ENCODE data around the gene RETREG1. TPM values are rescaled to one million over a fixed set of nuclear protein-coding genes. Genes with fewer than 3 reads are reported as not detected.

The RETREG1 gene
- total RNA-seq, 2 experiments from 2014 or later: 17.7 to 23.3 TPM

- no peak for ATAC-seq
- Mint-ChIP-seq H3K4me1 (peaks cover 71% of the 10 kb centered on the region), H3K27ac (no peak overlapping the region), H3K36me3 (ENCODE audit: low read depth) (peaks cover 34% of the 10 kb centered on the region), H3K27me3 (no peaks in the 10 kb centered on the region), H3K9me3 (ENCODE audit: low read depth) (no peaks in the 10 kb centered on the region), H3K4me3 (no peak overlapping the region)
- intact Hi-C loops (cut with DNase I, micrococcal nuclease): no loop called here
- POLR2A ChIA-PET: no interaction called here
- DNase-seq: no peak
- CTCF ChIA-PET: interaction anchor here (1.9 kb wide), 1 partner anchor 11 kb away, joined by 6 read pairs; no protein-coding TSS in a partner anchor
Measured at GRCh38 chr5:16596581-16596940, 20.2 kb downstream of the RETREG1 start.

DNA sequence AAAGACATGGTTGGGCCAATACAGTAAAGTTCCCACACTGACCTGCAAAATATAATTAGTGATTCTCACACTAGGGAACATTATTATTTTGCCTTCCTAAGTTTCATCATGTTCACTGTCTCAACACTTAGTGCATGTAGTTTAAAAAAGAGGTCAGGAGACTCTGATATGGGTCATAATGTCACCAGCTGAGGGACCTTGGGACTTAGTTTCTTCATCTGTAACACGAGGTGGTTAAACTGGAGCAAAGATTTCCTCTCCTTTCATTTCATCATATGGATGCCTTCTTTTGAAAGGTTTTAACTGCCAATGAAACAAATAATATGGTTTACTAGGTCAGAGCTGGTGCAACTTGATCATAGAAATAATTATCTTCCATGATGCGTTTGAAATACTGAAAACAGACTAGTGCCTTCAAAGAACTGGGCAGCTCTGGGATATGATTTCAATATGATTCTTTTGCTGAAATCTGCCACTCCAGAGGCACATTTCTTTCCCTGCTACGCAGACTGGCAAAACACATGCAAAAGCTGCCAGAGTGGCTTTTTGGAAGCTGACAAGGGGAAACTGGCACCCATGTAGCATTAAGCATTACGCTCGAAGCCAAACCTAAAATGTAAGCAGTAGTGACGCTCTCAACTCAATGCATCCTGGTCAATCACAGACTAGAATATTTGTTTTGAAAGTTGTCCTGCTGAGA is 20.8 kb downstream of the RETREG1 start:
- Mint-ChIP-seq H3K36me3 (ENCODE audit: low read depth) (peaks cover 33% of the 10 kb centered on the region), H3K4me1 (peaks cover 76% of the 10 kb centered on the region), H3K27ac (no peak overlapping the region), H3K4me3 (no peak overlapping the region), H3K9me3 (ENCODE audit: low read depth) (no peaks in the 10 kb centered on the region), H3K27me3 (no peaks in the 10 kb centered on the region)
- DNase-seq: no peak
- no peak for ATAC-seq
- ChIA-PET CTCF (interaction anchor here (1.0 to 1.9 kb wide), 4 partner anchors 10 to 140 kb away, joined by 3 to 6 read pairs (median 3); no protein-coding TSS in a partner anchor), POLR2A (no interaction called here)
- intact Hi-C loops (cut with DNase I, micrococcal nuclease): no loop called here

DNA sequence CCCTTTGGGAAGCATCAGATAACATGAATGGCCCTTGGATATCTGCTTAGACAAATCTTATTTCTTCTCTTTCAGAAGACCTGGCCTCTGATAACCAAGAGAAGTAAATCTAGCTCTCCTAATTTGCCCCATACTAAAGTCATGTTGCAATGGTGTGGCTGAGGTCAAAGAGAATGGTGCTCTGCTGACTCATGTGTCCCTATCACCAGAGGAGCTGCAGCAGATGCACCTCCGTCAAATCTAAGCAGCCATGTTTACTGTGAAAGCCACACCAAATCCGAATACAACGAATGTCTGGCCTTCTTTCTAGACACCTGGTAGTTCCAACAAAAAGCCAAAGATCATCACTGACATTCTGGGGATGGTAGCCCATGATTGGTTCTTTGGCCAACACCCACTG is 23.2 kb downstream of the RETREG1 start:
- peaks cover 38% of the 10 kb centered on the region for H3K36me3 Mint-ChIP-seq (ENCODE audit: low read depth)
- POLR2A ChIA-PET: interaction anchor here (0.7 kb wide), 1 partner anchor 34 kb away, joined by 3 read pairs; no protein-coding TSS in a partner anchor

GRCh38 chr5:16593013-16593412 is 23.8 kb downstream of the RETREG1 start:
- H3K36me3 Mint-ChIP-seq (ENCODE audit: low read depth): peaks cover 35% of the 10 kb centered on the region
- intact Hi-C loops (cut with DNase I, micrococcal nuclease): no loop called here
- POLR2A ChIA-PET: interaction anchor here (0.6 kb wide), 1 partner anchor 58 kb away, joined by 4 read pairs; no protein-coding TSS in a partner anchor

More for the DNA sequence above, 23.2 kb downstream of the RETREG1 start:
- DNase-seq (peak; percentile 19), ATAC-seq (peak; percentile 76)
- CTCF ChIA-PET: interaction anchor here (0.6 to 1.5 kb wide), 2 partner anchors 138 to 355 kb away, joined by 4 read pairs; no protein-coding TSS in a partner anchor
- no peak overlapping the region for H3K4me3 Mint-ChIP-seq
- H3K9me3 Mint-ChIP-seq (ENCODE audit: low read depth): no peaks in the 10 kb centered on the region
- H3K4me1 Mint-ChIP-seq: peaks cover 70% of the 10 kb centered on the region
- H3K27ac Mint-ChIP-seq: peak overlapping the region; percentile 62
- intact Hi-C loops (cut with DNase I, micrococcal nuclease): no loop called here
- no peaks in the 10 kb centered on the region for H3K27me3 Mint-ChIP-seq

GRCh38 chr5:16592255-16592654 is 24.5 kb downstream of the RETREG1 start:
- POLR2A ChIA-PET: interaction anchor here (0.6 kb wide), 1 partner anchor 57 kb away, joined by 4 read pairs; no protein-coding TSS in a partner anchor
- H3K9me3 Mint-ChIP-seq (ENCODE audit: low read depth): no peaks in the 10 kb centered on the region
- intact Hi-C loops (cut with DNase I, micrococcal nuclease): no loop called here
- no peak overlapping the region for H3K27ac Mint-ChIP-seq
- DNase-seq (no peak), ATAC-seq (peak; percentile 23)
- H3K36me3 Mint-ChIP-seq (ENCODE audit: low read depth): peaks cover 37% of the 10 kb centered on the region
- CTCF ChIA-PET: interaction anchor here (0.7 to 1.4 kb wide), 5 partner anchors 10 to 133 kb away, joined by 3 read pairs; no protein-coding TSS in a partner anchor
- H3K27me3 Mint-ChIP-seq: no peaks in the 10 kb centered on the region
- no peak overlapping the region for H3K4me3 Mint-ChIP-seq
- peaks cover 57% of the 10 kb centered on the region for H3K4me1 Mint-ChIP-seq

More at GRCh38 chr5:16593013-16593412, 23.8 kb downstream of the RETREG1 start:
- Mint-ChIP-seq H3K9me3 (ENCODE audit: low read depth) (no peaks in the 10 kb centered on the region), H3K27me3 (no peaks in the 10 kb centered on the region), H3K27ac (no peak overlapping the region), H3K4me1 (peaks cover 64% of the 10 kb centered on the region), H3K4me3 (no peak overlapping the region)
- ATAC-seq: no peak
- DNase-seq: no peak
- CTCF ChIA-PET: interaction anchor here (0.6 to 1.5 kb wide), 4 partner anchors 99 to 354 kb away, joined by 3 to 4 read pairs (median 4); no protein-coding TSS in a partner anchor

GRCh38 chr5:16590685-16591084 is 26.1 kb downstream of the RETREG1 start:
- CTCF ChIA-PET: no interaction called here

DNA sequence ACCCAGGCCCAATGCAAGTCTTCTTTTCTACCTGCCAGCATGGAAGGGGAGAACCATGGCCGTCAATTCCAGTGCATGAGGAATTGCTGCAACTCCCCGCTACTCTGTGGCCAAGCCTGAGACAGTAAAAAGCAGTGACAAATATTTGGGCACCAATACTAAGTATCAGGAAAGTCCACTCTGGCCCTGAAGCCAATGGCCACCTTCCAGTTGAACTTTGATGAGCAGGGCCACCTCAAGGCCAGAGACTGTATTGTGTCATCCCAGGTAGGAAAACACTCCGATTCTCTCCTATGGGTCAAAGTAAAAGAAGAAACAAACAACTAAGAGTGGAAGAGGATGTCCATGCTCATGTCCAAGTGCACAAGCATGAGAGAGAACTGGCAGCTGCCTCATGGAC is 27.1 kb downstream of the RETREG1 start:
- intact Hi-C loops (cut with DNase I, micrococcal nuclease): no loop called here
- Mint-ChIP-seq H3K9me3 (ENCODE audit: low read depth) (no peaks in the 10 kb centered on the region), H3K36me3 (ENCODE audit: low read depth) (peaks cover 32% of the 10 kb centered on the region), H3K27me3 (no peaks in the 10 kb centered on the region), H3K4me3 (no peak overlapping the region), H3K4me1 (peaks cover 49% of the 10 kb centered on the region), H3K27ac (no peak overlapping the region)
- ChIA-PET POLR2A (no interaction called here), CTCF (no interaction called here)
- ATAC-seq: no peak
- no peak for DNase-seq

More at GRCh38 chr5:16590685-16591084, 26.1 kb downstream of the RETREG1 start:
- DNase-seq (no peak), ATAC-seq (no peak)
- POLR2A ChIA-PET: no interaction called here
- no peaks in the 10 kb centered on the region for H3K9me3 Mint-ChIP-seq (ENCODE audit: low read depth)
- no peaks in the 10 kb centered on the region for H3K27me3 Mint-ChIP-seq
- intact Hi-C loops (cut with DNase I, micrococcal nuclease): no loop called here
- H3K4me1 Mint-ChIP-seq: peaks cover 50% of the 10 kb centered on the region
- no peak overlapping the region for H3K4me3 Mint-ChIP-seq
- peaks cover 37% of the 10 kb centered on the region for H3K36me3 Mint-ChIP-seq (ENCODE audit: low read depth)
- H3K27ac Mint-ChIP-seq: no peak overlapping the region

GRCh38 chr5:16588434-16589214 is 28.2 kb downstream of the RETREG1 start:
- intact Hi-C loops (cut with DNase I, micrococcal nuclease): no loop called here
- Mint-ChIP-seq H3K4me1 (peaks cover 47% of the 10 kb centered on the region), H3K9me3 (ENCODE audit: low read depth) (no peaks in the 10 kb centered on the region), H3K27ac (peak overlapping the region; percentile 44), H3K4me3 (no peak overlapping the region), H3K36me3 (ENCODE audit: low read depth) (peaks cover 28% of the 10 kb centered on the region), H3K27me3 (no peaks in the 10 kb centered on the region)
- ATAC-seq: no peak
- ChIA-PET CTCF (interaction anchor here (1.6 kb wide), 1 partner anchor 10 kb away, joined by 5 read pairs; no protein-coding TSS in a partner anchor), POLR2A (no interaction called here)
- DNase-seq: no peak

- intact Hi-C loops (cut with DNase I, micrococcal nuclease): no loop called here
- Mint-ChIP-seq H3K27ac (peak overlapping the region; percentile 14), H3K36me3 (ENCODE audit: low read depth) (peaks cover 28% of the 10 kb centered on the region), H3K27me3 (no peaks in the 10 kb centered on the region), H3K4me3 (no peak overlapping the region), H3K9me3 (ENCODE audit: low read depth) (no peaks in the 10 kb centered on the region), H3K4me1 (peaks cover 34% of the 10 kb centered on the region)
- no peak for ATAC-seq
- ChIA-PET POLR2A (no interaction called here), CTCF (interaction anchor here (1.0 to 1.6 kb wide), 7 partner anchors 9 to 603 kb away, joined by 3 to 6 read pairs (median 4); no protein-coding TSS in a partner anchor)
- no peak for DNase-seq
Measured at GRCh38 chr5:16586556-16586955, 30.2 kb downstream of the RETREG1 start.

- ATAC-seq (peak; percentile 57), DNase-seq (no peak)
- H3K36me3 Mint-ChIP-seq (ENCODE audit: low read depth): peaks cover 26% of the 10 kb centered on the region
- H3K4me3 Mint-ChIP-seq: no peak overlapping the region
- H3K9me3 Mint-ChIP-seq (ENCODE audit: low read depth): no peaks in the 10 kb centered on the region
- CTCF ChIA-PET: interaction anchor here (0.9 to 1.6 kb wide), 8 partner anchors 10 to 88 kb away, joined by 3 to 6 read pairs (median 4); no protein-coding TSS in a partner anchor
- no peak overlapping the region for H3K27ac Mint-ChIP-seq
- POLR2A ChIA-PET: interaction anchor here (1.0 kb wide), 1 partner anchor 120 kb away, joined by 3 read pairs; the partner anchor contains the start of gene ZNF622
- H3K4me1 Mint-ChIP-seq: peaks cover 27% of the 10 kb centered on the region
- H3K27me3 Mint-ChIP-seq: no peaks in the 10 kb centered on the region
- intact Hi-C loops (cut with DNase I, micrococcal nuclease): no loop called here
Measured at GRCh38 chr5:16585041-16585667, 31.6 kb downstream of the RETREG1 start.

GRCh38 chr5:16582081-16582480 is 34.7 kb downstream of the RETREG1 start:
- Mint-ChIP-seq H3K27me3 (no peaks in the 10 kb centered on the region), H3K36me3 (ENCODE audit: low read depth) (peaks cover 17% of the 10 kb centered on the region), H3K27ac (no peak overlapping the region), H3K4me1 (peaks cover 40% of the 10 kb centered on the region), H3K9me3 (ENCODE audit: low read depth) (peaks cover 4% of the 10 kb centered on the region), H3K4me3 (no peak overlapping the region)
- ATAC-seq: peak; percentile 48
- DNase-seq: no peak
- POLR2A ChIA-PET: no interaction called here
- CTCF ChIA-PET: no interaction called here
- intact Hi-C loops (cut with DNase I, micrococcal nuclease): no loop called here

All from activated CD4-positive, alpha-beta T cell treated with anti-CD3 and anti-CD28 coated beads for 36 hours (primary cell).